HG03280 (cell line): ENCODE results near the gene CDH10.

Source experiments
- ATAC-seq: cut with Tn5 transposase; IDR thresholded peaks from one replicate; pipeline ENCODE4 v1.9.1; 2021; ENCODE audit warnings: mild to moderate bottlenecking, moderate library complexity; ENCODE audit not compliant: unreplicated experiment

The CDH10 gene

DNA sequence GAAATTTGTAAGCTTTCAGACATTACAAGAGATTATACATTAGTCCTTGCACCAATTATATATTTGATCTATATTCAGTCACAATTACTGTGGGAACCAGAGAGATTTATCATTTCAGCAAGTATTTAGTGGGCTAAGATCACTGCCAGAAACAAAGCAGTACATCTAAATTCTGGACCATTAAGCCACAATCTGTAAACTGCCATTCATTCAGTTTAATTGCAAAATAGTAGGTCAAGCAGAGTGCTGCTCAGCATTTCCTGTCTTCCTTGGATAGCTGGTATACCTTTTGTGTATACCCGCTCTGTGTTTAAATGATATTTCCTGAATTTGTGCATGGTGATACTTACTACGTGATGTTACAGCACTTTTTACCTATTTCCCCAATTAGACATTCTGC, 42.6 kb downstream of the CDH10 start:
- ATAC-seq = no peak

DNA sequence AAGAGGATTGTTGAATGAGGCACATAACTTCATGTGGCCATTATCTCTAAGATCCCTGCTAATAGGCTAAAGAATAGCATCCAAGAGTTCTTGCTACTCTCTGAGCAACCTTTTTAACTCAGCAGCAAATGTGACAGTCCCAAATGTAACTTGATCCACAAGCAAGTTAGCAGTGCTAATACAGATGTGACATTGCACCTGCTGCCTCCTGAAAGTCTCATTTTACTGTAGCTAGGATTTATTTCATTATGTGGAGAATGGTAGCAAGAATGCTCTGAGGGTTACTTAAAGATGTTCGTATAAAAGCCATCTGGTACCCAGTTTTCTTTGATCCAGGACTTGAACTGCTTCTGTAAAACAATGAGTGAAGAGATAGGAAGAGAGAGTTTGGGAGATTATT, 45.8 kb downstream of the CDH10 start:
- ATAC-seq = no peak

DNA sequence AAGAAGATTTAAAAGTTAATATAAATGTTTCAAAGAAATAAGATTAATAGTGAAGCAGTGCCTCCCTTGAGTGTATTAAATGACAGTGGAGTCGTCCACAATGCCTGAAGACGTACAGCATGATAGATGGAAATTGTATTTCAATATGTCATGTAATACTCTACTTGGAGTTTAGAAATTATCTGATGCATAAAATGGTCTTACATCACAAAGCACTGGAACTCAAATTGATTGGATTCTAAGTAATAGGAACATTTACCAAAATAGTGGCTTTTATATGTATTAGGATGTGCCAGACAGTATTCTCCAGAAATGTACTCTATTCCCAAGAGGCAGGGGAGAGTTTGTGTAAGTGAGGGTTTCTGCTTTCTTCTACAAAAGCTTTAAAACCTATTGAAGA, 49.4 kb downstream of the CDH10 start:
- ATAC-seq = no peak

DNA sequence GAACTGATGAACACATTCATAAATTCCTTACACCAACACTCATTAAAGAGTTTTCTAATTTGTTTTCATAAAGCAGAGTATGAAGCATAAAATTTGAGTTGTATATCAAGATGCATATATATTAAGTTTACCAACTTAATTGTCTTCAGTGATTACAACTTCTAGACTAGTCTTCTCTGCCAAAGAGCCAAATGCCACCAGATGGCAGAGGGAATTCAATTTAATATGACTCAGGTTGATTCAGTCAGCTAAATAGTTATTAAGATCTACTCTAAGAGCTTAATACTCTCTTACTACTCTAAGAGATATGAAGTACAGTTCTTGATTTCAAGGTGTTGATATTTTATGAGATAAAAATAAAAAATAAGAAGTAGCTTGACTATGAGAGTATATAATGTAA, 53.4 kb downstream of the CDH10 start:
- ATAC-seq = no peak

DNA sequence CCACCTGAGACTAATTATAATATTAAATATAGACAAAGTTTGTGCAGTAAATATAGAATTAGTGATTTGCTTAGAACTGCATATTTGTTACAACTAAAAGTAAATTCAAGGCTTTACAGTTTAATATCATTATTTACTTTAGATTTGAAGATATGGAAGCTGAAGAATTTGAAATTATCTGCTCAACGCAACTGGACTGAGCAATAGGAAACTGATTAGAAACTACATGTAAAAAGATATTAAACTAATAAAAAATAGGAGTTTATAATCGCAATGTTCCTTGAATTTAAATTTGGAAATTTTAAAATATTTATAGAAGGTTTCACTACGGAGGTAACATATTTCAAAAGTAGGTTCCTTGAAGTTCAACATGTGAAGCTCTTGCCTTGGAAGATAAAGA, 55.2 kb downstream of the CDH10 start:
- ATAC-seq = no peak

DNA sequence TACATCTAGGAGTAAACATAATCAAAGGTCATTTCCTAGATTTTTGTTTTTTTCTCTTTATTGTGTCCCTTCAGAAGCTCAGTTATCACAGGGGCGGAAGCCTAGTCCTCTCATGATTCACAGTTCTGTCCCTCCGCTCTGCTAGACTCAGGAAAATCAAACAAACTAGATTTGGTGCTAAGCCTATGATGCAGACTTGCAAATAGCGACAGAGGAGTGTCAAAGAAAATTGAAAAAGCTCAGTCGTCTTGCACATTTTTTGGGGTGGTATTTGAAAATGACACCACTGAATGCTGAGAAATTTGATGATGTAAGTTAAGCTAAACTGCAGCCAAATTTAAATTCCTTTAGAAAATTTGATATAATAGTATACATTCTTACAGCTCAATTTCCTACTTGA, 59.0 kb downstream of the CDH10 start:
- ATAC-seq = no peak

DNA sequence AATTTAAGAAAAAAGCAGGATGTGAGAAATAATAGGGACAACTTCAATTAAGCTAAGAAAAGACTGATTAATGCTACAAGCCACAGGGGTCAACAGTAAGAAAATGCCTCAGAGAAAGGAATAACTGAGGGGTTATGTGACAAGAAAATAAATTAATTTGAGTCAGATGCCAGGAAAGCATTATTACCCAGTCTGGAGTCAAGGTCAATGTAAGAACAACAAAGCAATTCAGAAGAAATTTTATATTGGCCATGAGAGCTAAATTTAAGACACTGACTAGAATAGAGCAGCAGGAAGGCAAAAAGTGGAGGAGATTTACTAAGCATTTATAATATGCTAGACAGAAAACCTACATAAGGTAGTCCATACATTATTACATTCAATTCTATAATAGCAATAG, 73.5 kb downstream of the CDH10 start:
- ATAC-seq = no peak

DNA sequence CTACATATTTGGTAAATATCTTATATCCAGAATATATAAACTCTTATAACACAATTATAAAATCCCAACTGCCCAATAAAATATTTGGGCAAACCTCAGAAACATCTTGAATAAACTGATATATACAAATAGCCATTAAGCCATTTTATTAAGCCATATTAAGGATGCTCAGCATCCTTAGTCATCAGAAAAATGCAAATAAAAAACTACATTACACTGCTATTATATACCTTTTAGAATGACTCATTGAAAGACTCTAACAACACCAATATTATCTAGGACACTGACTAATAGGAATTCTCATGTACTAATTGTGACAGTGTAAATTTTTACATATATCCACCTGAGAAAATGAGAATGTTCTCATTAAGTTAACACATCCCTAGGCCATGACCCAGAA, 77.8 kb downstream of the CDH10 start:
- ATAC-seq = no peak

DNA sequence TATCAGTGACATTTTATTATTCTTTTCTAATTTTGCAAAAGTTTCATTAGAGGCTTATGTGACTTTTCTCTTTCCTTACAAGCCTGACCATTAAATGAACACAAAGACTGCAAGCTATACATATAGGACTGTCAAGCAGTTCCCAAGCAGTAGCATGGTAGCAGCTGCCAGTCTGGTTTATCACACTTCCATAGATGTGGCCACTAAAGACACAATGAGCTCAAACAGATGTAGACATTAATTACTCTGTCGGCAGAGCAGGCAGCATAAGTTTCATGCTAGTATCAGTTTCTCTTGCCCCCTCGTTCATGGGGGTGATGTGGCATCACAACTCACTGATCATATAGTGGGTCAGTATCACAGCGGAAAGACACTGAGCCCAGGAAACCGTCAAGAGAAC, 89.5 kb downstream of the CDH10 start:
- ATAC-seq = no peak

DNA sequence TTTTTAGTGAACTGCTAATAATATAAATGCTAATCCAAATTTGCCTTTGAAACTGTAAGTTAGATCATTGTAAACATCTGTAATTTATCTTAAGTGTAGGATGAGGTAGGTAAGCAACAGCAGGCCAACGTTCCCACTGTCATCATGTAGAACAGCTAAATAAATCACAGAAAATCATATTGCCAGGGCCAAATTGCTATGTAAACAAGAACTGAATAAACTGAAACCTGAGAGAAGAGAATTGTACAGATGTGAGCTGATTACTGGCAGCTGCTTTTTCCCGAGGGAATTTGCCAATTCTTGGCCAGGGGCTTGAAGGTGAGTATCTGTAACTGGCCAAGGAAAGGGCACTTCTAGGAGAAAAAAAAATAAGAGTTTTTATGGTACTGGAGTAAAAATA, 97.6 kb downstream of the CDH10 start:
- no peak for ATAC-seq

DNA sequence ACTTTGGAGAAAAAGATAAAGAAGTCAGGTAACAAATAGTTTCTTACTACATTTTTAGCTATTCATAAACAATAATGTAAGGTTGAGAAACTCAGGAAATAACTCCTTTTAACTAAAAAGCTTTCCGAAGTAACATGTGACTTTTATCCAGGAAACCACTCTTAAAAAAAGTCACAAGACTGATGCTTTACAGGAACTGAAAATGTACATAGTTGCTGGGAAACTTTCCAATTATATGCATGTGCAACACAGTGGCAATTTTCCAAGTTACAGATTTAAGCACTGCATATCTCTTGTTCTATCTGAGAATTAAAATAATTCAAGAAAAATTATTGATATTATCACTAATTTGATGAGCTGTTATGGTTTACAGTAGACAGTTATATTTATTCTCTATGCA, 105.2 kb downstream of the CDH10 start:
- ATAC-seq = no peak

DNA sequence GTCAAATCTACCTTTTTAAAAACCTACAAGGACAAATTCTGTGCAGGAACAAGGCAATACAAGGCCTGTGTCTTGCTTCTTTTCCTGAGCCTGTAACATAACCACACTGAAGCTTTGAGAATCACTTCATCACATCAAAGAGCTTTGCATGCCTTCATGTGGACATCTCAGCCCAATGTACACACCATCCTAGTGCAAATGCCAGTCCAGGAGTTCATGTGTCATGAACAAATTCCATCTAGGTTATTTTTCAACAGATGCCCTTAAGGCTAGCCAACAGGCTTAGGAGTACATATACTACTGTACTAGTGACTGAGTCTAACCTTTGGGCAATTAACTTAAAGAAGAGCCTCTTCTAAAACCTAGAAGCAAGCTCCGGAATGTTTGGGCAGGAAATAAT, 106.4 kb downstream of the CDH10 start:
- no peak for ATAC-seq

DNA sequence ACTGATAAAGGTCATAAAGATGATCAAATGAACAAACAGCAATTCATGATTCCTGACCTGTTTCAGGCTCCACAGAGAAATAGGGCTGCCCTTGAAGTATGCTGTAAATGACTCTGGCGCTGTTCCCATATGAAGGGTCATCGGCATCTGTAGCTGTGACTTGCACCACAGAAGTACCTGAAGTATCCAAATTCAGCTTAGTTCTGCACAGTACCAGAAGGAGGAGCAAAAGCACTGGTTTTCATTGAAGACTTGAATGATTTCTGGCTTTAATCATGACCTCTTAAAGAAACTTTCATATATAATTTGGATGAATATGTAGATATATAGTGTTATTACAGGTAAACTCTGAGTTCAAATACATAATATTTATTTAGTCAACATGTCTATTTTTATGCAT, 109.1 kb downstream of the CDH10 start:
- ATAC-seq = no peak

DNA sequence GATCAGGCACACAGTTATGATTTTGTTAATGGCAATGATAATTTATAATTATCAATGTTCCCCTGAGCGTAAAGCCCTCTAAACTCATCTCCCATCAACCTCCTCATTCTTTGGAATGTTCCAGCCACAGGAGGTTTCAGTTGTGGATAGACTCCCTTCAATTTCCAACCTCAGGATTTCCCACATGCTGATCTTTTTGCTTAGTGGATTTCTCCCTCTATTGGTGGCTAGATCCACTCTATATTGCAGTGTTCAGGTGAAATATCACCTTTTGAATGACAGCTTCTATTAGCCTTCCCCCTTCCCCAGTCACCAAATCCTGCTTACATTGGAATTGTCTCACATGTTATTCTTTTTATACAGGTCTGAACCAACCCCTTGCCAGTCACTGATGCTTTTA, 113.9 kb downstream of the CDH10 start:
- no peak for ATAC-seq

DNA sequence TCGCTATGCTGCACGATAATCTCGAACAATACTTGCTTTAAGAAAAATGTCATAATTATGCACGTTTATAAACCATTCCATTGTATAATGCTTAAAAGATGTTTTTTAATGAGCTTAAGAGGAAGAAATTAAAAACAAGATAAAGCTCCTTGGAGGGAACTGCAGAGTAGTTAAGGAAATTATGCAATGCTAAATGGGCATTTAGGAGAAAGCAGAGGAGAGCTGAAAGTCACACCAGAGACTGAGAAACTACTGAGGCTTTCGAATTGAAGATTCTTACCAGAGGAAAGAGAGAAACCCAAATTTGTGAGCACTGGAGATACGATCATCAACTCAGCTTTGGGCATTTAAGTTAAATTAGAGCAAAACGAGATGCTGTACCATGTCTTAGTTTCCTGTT, 119.4 kb downstream of the CDH10 start:
- no peak for ATAC-seq

DNA sequence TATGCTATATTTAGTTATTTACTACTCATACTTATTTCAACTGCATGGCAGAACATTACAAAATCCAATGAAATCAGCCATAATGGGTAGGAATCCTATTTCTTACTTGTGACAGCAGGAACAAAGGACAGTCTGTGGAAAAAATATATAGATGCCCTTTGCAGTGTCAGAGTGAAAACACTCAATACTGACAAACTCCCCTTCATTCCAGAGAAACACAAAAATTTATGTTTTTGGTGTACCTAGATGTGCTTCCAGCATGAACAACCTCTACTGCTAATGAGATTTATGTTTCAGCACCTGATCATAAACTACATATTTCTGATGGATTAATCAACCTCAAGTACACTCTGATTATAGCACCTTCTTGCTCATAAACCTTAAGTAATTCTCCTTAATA, 132.4 kb downstream of the CDH10 start:
- ATAC-seq = no peak

DNA sequence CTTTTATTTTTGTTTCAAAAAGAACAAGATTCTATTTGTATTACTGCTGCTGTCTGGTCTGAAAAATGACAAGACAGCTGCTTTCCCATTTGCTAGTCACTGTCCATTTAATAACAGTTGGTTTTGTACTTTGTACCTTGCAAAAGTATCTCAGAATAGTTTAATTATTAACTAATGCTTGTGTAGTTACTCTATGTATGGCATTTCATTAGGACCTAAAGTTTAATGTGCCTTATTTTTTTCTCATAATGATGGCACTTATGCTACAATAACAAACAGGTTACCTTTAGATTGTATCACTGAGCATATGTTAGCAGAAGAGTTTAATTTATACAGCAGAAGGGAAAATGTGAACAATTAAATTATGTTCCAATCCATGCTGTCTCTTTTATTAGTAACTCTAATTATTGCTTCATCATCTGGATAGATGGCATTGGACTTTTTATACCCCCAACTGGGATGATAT, 134.2 kb downstream of the CDH10 start:
- no peak for ATAC-seq

DNA sequence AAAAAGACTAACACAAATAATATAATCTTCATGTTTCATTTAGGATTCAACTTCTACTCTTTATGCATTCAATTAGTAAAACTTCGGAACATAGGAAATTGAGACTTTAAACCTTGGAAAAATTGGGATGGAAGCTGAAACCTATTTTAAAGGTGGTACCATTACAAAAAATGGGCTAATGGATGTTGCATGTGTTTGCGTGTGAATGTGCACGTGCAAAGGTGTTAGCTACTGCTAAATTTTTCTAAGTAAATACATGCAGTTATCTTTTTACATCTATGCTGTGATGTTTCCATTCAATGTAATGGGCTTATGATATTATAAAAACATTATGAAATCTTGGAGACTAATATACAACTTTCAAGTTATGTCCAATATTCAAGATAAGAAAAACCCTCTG, 134.8 kb downstream of the CDH10 start:
- ATAC-seq = no peak

DNA sequence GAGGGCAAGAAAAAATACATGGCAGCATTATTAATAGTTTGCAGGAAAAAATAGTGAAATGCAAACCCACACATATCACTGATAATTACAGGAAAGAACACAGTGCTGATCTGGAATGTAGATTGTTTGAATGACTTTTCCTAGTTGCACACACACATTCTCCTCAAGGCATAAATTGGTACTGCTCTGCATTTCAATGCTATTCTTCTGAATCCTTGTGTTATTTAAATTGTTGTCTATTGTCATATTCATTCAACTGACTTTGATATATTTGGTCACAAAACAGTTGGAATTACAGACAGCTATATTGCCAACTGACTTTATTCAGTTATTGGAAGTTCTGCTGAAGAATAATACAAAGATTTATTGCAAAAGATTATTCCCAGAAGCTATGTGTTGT, 139.5 kb downstream of the CDH10 start:
- no peak for ATAC-seq

DNA sequence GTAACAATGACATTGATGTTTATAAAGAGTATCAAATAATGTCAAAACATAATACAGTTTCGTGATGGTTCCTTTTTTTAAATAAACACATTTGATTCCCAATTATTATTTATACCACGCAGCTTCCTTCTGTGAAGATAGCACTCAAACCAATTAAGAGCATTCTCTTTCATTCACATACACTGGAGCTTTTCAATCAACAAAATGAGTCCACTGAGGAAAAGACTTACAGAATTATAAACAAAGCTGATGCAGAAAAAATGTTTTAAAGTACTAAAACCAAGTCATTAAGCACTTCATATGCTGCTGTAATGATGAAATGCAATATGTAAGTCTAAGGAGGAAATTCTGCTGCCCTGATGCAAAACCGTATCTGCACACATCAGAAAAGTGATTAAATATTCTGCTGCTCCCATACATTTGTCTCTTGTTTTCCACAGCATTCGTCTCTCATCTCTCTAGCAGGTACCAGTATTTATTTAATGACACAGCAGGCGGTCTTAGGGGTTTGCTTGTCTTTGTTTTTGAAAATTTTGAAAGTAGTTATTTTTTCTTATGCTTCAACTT, 147.1 kb downstream of the CDH10 start:
- no peak for ATAC-seq

DNA sequence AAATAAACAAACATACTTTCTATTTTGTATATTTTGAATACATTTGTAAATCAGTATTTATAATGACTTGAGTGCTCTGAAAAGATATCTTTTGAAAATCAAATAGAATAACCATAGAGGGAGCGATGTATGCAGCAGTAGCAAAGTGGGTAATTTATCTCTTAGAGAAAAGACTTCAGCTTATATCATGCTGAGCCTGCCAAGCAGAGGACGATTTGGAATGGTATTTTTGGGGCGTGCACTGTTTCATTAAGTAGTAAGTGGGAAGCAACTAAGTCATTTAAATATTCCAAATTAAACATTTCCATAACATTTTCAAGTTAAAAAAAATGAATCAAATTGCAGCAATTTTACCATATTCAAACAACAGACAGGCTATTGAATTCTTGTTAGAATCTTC, 147.6 kb downstream of the CDH10 start:
- no peak for ATAC-seq

DNA sequence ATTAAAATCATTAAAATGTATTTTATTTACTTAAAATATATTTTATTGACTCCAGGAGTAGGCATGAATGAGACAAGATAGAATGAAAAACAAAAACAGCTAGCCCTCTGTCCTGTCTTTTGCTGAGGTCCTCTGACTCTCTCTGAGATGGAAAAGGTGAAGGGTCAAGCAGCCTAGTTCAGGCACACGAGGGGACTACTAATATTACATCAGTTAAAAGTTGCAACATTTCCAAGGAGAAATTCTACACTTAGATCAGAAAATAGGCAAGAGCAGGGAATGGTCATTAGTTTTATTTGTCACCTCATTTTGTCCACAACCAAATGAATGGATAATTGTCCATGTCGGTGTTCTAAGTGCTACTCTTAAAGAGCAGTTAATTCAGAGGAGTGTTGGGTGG, 148.5 kb downstream of the CDH10 start:
- ATAC-seq = no peak

DNA sequence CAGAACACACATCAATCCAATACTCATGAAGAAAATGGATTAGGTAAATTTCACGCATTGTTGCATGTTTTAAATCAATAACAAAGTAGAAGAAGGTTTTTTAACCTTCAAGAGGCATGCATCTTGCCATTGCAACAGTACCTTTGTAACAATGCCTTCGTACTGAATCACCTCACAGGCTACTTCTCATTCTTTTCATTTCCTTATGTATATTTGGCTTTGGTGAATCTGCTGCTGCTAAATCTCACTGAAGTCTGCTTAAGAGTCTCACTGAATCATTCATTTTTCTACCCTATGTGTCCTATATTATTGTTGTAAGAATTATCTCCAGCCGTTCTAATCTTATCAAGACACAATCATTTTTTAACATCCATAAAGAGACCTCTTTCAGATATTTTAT, 152.5 kb downstream of the CDH10 start:
- no peak for ATAC-seq

DNA sequence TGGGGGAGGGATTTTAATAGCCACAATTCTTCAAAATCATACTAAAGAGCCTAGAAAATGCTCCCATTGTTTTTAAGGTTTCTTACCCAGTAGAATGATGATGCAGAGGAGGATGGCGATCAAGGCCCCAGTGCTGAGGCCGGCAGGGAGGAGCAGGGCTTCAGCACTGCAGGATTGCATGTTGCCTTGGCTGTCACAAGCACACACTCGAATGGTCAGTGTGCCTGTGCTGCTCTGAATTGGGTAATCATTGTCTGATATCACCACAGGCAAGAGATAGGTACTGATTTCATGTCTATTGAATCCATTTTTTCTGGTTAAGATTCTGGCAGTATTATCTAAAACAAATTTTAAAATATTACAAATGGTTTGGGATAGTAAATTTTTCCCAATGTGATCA, 153.3 kb downstream of the CDH10 start:
- ATAC-seq = no peak
